Activated CD4-positive, alpha-beta memory T cell treated with anti-CD3 and anti-CD28 coated beads, Interleukin-2, amount 10 ng/mL, durations not matched to agents 7 days and 5 days (primary cell): ENCODE measurements around the gene NUP205. TPM values are rescaled to one million over a fixed set of nuclear protein-coding genes. Genes with fewer than 3 reads are reported as not detected.
A peak's percentile ranks its signal among the peaks of the same experiment; 100 is the strongest.

Experiments
- CTCF ChIA-PET: fragments of 350-600 bp; sonication (Branson Sonifier 250); formaldehyde crosslinking; loops from one replicate; lab custom pipeline; 2021; ENCODE audit warnings: antibody characterized with exemption, inconsistent platforms; lab: Charles Lee
- POLR2A ChIA-PET: fragments of 350-600 bp; sonication (Branson Sonifier 250); formaldehyde crosslinking; loops from one replicate; lab custom pipeline; 2021; ENCODE audit warnings: antibody characterized with exemption; lab: Charles Lee
- DNase-seq: peaks from one replicate; pipeline ENCODE4 v3.0.0-alpha.2; 2020
- H3K27ac Mint-ChIP-seq: one replicate; pipeline ENCODE4 v1.8.0; 2021; ENCODE audit warnings: mild to moderate bottlenecking, mixed read lengths
- H3K27me3 Mint-ChIP-seq: one replicate; pipeline ENCODE4 v1.8.0; 2021; ENCODE audit warnings: mixed read lengths
- H3K36me3 Mint-ChIP-seq: one replicate; pipeline ENCODE4 v1.8.0; 2021; ENCODE audit warnings: low read depth, mixed read lengths
- H3K4me1 Mint-ChIP-seq: one replicate; pipeline ENCODE4 v1.8.0; 2021; ENCODE audit warnings: mixed read lengths
- H3K4me3 Mint-ChIP-seq: one replicate; pipeline ENCODE4 v1.8.0; 2021; ENCODE audit warnings: mild to moderate bottlenecking, mixed read lengths
- H3K9me3 Mint-ChIP-seq: one replicate; pipeline ENCODE4 v1.8.0; 2021; ENCODE audit warnings: mixed read lengths
- total RNA-seq, 2 experiments: library from RNA; stranded (reverse); gene quantifications; one replicate each; pipeline ENCODE4 v1.2.3, GENCODE V29; 2021

NUP205 gene
- total RNA-seq, 2 experiments from 2014 or later: 91.2 to 92.3 TPM

GRCh38 chr7:135644729-135645128 is 87.0 kb downstream of the NUP205 start:
- ChIA-PET CTCF (interaction anchor here (0.6 to 4.3 kb wide), 22 partner anchors 11 to 384 kb away, joined by 3 to 48 read pairs (median 6); partner anchors contain the start of gene STMP1), POLR2A (interaction anchor here (1.2 to 1.8 kb wide), 2 partner anchors 17 to 18 kb away, joined by 3 to 4 read pairs; partner anchors contain the start of gene STMP1)
- H3K9me3 Mint-ChIP-seq: no peaks in the 10 kb centered on the region
- no peak overlapping the region for H3K4me3 Mint-ChIP-seq
- H3K27ac Mint-ChIP-seq: no peak overlapping the region
- H3K4me1 Mint-ChIP-seq: no peaks in the 10 kb centered on the region
- no peak for DNase-seq
- no peaks in the 10 kb centered on the region for H3K27me3 Mint-ChIP-seq
- H3K36me3 Mint-ChIP-seq: peaks cover 58% of the 10 kb centered on the region

- no peaks in the 10 kb centered on the region for H3K4me1 Mint-ChIP-seq
- H3K9me3 Mint-ChIP-seq: no peaks in the 10 kb centered on the region
- H3K27me3 Mint-ChIP-seq: no peaks in the 10 kb centered on the region
- H3K4me3 Mint-ChIP-seq: no peak overlapping the region
- H3K27ac Mint-ChIP-seq: no peak overlapping the region
- CTCF ChIA-PET: interaction anchor here (0.8 to 4.3 kb wide), 25 partner anchors 8 to 384 kb away, joined by 3 to 48 read pairs (median 5); partner anchors contain the start of gene STMP1
- peaks cover 54% of the 10 kb centered on the region for H3K36me3 Mint-ChIP-seq
- POLR2A ChIA-PET: interaction anchor here (1.2 to 1.8 kb wide), 2 partner anchors 17 to 18 kb away, joined by 3 to 4 read pairs; partner anchors contain the start of gene STMP1
- no peak for DNase-seq
Measured at GRCh38 chr7:135645296-135645904, 87.7 kb downstream of the NUP205 start.

GRCh38 chr7:135647755-135648154 is 90.0 kb downstream of the NUP205 start:
- Mint-ChIP-seq H3K4me1 (no peaks in the 10 kb centered on the region), H3K27ac (no peak overlapping the region), H3K9me3 (no peaks in the 10 kb centered on the region), H3K36me3 (peaks cover 36% of the 10 kb centered on the region), H3K27me3 (no peaks in the 10 kb centered on the region), H3K4me3 (no peak overlapping the region)
- no peak for DNase-seq
- CTCF ChIA-PET: interaction anchor here (1.1 to 3.8 kb wide), 4 partner anchors 14 to 373 kb away, joined by 3 to 21 read pairs (median 18); partner anchors contain the start of gene STMP1
- POLR2A ChIA-PET: no interaction called here

- Mint-ChIP-seq H3K9me3 (no peaks in the 10 kb centered on the region), H3K36me3 (peaks cover 36% of the 10 kb centered on the region), H3K4me3 (no peak overlapping the region), H3K4me1 (no peaks in the 10 kb centered on the region), H3K27ac (no peak overlapping the region), H3K27me3 (no peaks in the 10 kb centered on the region)
- no peak for DNase-seq
- POLR2A ChIA-PET: no interaction called here
- CTCF ChIA-PET: interaction anchor here (1.1 to 3.5 kb wide), 3 partner anchors 14 to 374 kb away, joined by 3 to 21 read pairs (median 16); partner anchors contain the start of gene STMP1
Measured at GRCh38 chr7:135648235-135648634, 90.5 kb downstream of the NUP205 start.

GRCh38 chr7:135650831-135651573 is 93.3 kb downstream of the NUP205 start:
- H3K4me1 Mint-ChIP-seq: no peaks in the 10 kb centered on the region
- DNase-seq: no peak
- H3K9me3 Mint-ChIP-seq: no peaks in the 10 kb centered on the region
- H3K36me3 Mint-ChIP-seq: peaks cover 13% of the 10 kb centered on the region
- H3K27me3 Mint-ChIP-seq: no peaks in the 10 kb centered on the region
- H3K4me3 Mint-ChIP-seq: no peak overlapping the region
- ChIA-PET CTCF (interaction anchor here (0.6 to 0.8 kb wide), 3 partner anchors 11 to 377 kb away, joined by 3 read pairs; partner anchors contain the start of gene STMP1), POLR2A (interaction anchor here (1.2 kb wide), 1 partner anchor 503 kb away, joined by 3 read pairs; the partner anchor contains the start of gene TMEM140)
- no peak overlapping the region for H3K27ac Mint-ChIP-seq

DNA sequence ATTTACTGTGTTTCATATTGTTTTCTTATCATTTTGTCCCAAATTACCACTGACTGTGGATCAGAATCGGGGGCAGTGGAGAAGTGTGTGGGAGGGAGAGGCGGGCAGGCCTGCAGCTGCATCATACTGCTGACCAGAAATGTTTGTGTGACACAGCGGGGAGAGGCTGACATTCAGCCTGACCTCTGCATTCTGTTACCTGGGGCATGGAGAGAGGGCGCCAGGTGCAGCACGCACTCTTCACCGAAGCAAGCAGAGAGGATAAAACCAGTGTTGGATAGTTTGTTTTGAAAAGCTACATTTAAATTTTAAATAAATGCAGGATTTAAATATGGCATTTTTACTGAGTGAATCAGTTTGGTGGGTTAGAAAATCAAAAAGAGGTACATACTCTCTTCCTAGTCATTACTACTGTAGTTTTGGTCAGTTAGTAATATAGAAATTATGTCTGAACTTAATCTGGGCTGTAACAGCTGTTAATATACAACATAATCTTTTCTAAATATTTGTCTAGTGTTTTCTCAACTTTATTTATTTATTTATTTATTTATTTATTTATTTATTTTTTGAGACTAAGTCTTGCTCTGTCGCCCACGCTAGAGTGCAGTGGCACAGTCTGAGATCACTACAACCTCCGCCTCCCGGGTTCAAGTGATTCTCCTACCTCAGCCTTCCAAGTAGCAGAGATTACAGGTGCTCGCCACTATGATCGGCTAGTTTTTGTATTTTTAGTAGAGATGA is 95.8 kb downstream of the NUP205 start:
- no peaks in the 10 kb centered on the region for H3K27me3 Mint-ChIP-seq
- CTCF ChIA-PET: no interaction called here
- POLR2A ChIA-PET: no interaction called here
- H3K4me1 Mint-ChIP-seq: no peaks in the 10 kb centered on the region
- no peaks in the 10 kb centered on the region for H3K9me3 Mint-ChIP-seq
- H3K36me3 Mint-ChIP-seq: peaks cover 3% of the 10 kb centered on the region
- DNase-seq: no peak
- no peak overlapping the region for H3K27ac Mint-ChIP-seq
- H3K4me3 Mint-ChIP-seq: no peak overlapping the region

DNA sequence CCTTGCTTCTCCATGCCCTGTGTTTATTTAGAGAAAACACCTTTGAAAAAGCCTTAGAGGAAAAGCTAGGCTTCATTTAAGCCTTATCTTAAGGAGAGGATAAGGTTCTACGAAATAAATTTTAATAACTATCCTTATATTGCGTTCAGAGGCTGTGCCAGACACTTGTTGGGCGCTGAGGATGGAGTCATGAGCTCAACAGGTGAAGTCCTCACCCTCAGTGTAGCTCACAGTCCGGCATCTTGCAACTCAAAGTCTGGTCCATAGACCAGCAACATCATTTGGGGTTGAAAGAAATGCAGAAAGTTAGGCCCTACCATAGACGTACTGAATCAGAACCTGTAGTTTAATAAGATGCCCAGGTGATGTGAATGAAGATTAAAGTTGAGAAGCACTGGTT is 100.8 kb downstream of the NUP205 start:
- no peak for DNase-seq
- no peak overlapping the region for H3K27ac Mint-ChIP-seq
- no peaks in the 10 kb centered on the region for H3K36me3 Mint-ChIP-seq
- ChIA-PET CTCF (interaction anchor here (0.9 kb wide), 1 partner anchor 13 kb away, joined by 3 read pairs; no protein-coding TSS in a partner anchor), POLR2A (no interaction called here)
- peaks cover 16% of the 10 kb centered on the region for H3K4me1 Mint-ChIP-seq
- no peaks in the 10 kb centered on the region for H3K27me3 Mint-ChIP-seq
- H3K9me3 Mint-ChIP-seq: no peaks in the 10 kb centered on the region
- no peak overlapping the region for H3K4me3 Mint-ChIP-seq

GRCh38 chr7:135659159-135659846 is 101.6 kb downstream of the NUP205 start:
- POLR2A ChIA-PET: no interaction called here
- Mint-ChIP-seq H3K4me1 (peaks cover 22% of the 10 kb centered on the region), H3K27me3 (no peaks in the 10 kb centered on the region), H3K4me3 (no peak overlapping the region), H3K36me3 (no peaks in the 10 kb centered on the region), H3K27ac (no peak overlapping the region), H3K9me3 (no peaks in the 10 kb centered on the region)
- CTCF ChIA-PET: interaction anchor here (0.9 to 1.4 kb wide), 2 partner anchors 14 kb away, joined by 3 to 6 read pairs; no protein-coding TSS in a partner anchor
- no peak for DNase-seq

GRCh38 chr7:135661311-135662122 is 103.8 kb downstream of the NUP205 start:
- DNase-seq: no peak
- H3K27ac Mint-ChIP-seq: peak overlapping the region; percentile 69
- peaks cover 3% of the 10 kb centered on the region for H3K36me3 Mint-ChIP-seq
- peak overlapping the region; percentile 85 for H3K4me3 Mint-ChIP-seq
- no peaks in the 10 kb centered on the region for H3K27me3 Mint-ChIP-seq
- peaks cover 33% of the 10 kb centered on the region for H3K4me1 Mint-ChIP-seq
- no peaks in the 10 kb centered on the region for H3K9me3 Mint-ChIP-seq
- ChIA-PET POLR2A (interaction anchor here (0.9 to 4.2 kb wide), 6 partner anchors 12 to 514 kb away, joined by 3 to 45 read pairs (median 4); partner anchors contain the start of genes CNOT4 and TMEM140), CTCF (interaction anchor here (0.8 to 3.6 kb wide), 12 partner anchors 10 to 387 kb away, joined by 3 to 29 read pairs (median 4); no protein-coding TSS in a partner anchor)

DNA sequence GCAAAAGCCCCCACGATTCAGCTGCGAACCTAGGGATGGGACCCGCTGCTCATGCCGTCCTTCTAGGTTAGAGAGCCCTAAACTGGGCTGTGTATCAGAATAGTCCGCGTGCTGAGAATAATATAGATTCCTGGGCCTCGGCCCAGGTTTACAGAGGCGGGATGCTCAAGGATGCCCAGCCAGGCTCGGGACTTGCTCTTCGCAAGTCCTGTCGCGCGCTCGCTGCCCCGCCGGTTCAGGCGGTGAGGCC is 104.3 kb downstream of the NUP205 start:
- no peaks in the 10 kb centered on the region for H3K9me3 Mint-ChIP-seq
- H3K36me3 Mint-ChIP-seq: peaks cover 3% of the 10 kb centered on the region
- ChIA-PET POLR2A (interaction anchor here (0.7 to 4.2 kb wide), 8 partner anchors 12 to 1202 kb away, joined by 3 to 45 read pairs (median 4); partner anchors contain the start of genes CNOT4 and TMEM140), CTCF (interaction anchor here (0.9 to 3.6 kb wide), 12 partner anchors 9 to 388 kb away, joined by 3 to 29 read pairs (median 4); no protein-coding TSS in a partner anchor)
- H3K27ac Mint-ChIP-seq: peak overlapping the region; percentile 69
- peaks cover 37% of the 10 kb centered on the region for H3K4me1 Mint-ChIP-seq
- H3K27me3 Mint-ChIP-seq: no peaks in the 10 kb centered on the region
- DNase-seq: no peak
- peak overlapping the region; percentile 85 for H3K4me3 Mint-ChIP-seq

- ChIA-PET POLR2A (interaction anchor here (0.5 to 4.2 kb wide), 13 partner anchors 11 to 1203 kb away, joined by 3 to 45 read pairs (median 4); partner anchors contain the start of genes CNOT4 and TMEM140), CTCF (interaction anchor here (0.5 to 3.6 kb wide), 18 partner anchors 9 to 388 kb away, joined by 3 to 29 read pairs (median 3); no protein-coding TSS in a partner anchor)
- peaks cover 3% of the 10 kb centered on the region for H3K36me3 Mint-ChIP-seq
- no peaks in the 10 kb centered on the region for H3K27me3 Mint-ChIP-seq
- DNase-seq: peak; percentile 96
- peaks cover 37% of the 10 kb centered on the region for H3K4me1 Mint-ChIP-seq
- H3K27ac Mint-ChIP-seq: peak within 1 kb of the TSS; percentile 69
- H3K4me3 Mint-ChIP-seq: peak within 1 kb of the TSS; percentile 85
- H3K9me3 Mint-ChIP-seq: no peaks in the 10 kb centered on the region
Measured at GRCh38 chr7:135662373-135663114, 104.8 kb downstream of the NUP205 start, which contains the start of gene STMP1. STMP1 (plus strand) TSS chr7:135662514.
